Stimulated activated CD8-positive, alpha-beta memory T cell treated with anti-CD3 and anti-CD28 coated beads, Interleukin-7, amount 100 ng/mL, for 4 hours (primary cell): ENCODE results near the gene KRT82.
"Not testable (repeated sequence)": the region's sequence is repeated elsewhere in the genome, so short reads cannot be mapped to it uniquely, and the experiment has no call there.

ENCODE experiments used
- DNase-seq, 2 donors: peaks; one replicate each; pipeline ENCODE4 v3.0.0-alpha.2; 2020; ENCODE audit warnings: low read depth in 2 of 2

Gene KRT82

DNA sequence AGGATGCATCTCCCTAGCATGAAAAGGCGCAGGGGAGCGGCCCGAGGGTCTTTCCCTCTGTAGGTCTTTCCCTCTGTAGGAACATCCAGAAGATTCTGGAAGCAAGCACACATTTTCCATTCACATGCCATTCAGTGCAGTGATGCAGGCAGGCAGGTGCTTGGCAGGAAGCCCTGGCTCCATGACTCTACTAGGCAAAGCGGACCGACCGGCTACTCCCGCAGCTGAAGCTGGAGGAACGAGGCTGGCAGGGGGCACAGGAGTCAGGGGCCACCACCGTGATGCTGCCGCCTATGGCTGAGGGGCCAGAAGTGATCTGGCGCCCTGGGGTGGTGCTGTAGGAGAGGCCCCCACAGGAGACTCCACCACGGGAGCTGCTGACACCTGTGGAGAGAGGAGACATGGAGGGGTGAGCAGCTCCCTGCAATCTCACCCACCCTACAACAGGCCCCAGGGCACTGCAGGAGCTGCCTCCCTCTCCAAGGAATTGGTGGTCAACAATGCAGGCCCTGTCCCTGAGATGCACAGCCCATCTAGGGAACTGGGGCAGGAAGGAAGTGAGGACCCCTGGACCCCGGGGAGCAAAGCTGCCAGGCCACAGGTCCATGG is 45.4 kb downstream of the KRT82 start:
- DNase-seq, result no peak

DNA sequence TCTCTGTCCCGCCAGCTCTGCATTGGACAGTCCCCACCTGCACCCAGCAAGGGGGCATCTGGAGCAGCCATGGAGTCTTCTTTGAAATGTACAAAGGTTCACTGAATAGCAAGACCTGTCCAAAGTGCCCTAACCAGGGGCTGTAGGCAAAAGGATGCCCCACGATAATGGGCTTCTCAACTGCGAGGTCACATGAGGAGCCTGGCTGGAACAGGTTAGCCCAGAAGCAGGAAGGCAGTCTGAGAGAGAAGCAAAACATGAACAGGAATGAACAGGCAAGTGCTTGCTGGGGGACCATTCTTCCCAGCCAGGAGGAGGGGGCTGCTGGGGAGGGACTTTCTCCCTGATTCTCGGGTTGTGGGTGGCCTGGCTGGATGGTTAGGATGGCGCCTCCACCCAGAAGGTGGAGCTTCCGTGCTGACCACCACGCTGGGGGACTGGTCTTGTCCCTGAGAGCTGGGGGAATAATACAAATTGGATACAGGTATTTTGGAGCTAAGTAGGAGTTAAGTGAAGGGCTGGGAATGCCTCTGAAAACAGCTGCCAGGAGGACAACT is 46.0 kb downstream of the KRT82 start:
- no peak for DNase-seq

DNA sequence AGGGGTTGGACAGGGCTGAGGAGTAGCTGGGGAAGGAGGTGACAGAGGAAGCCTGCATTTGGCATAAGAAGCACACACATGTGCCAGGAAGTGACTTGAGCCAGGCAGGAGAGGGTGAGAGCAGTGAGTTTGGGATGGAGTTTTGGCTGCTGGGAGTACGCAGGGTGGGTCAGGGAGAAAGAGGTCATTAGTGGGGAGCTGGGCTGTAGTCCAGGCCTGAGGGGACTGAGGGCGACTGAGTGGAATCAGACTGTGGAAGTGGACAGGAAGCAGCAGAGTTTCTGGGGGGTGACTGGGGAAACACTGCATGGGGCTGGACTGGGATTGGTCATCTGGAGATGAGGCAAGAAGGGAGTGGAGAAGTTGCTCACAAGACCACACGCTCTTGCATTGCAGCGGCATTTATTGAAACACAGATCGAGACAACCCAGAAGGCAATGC is 46.5 kb downstream of the KRT82 start:
- no peak for DNase-seq

DNA sequence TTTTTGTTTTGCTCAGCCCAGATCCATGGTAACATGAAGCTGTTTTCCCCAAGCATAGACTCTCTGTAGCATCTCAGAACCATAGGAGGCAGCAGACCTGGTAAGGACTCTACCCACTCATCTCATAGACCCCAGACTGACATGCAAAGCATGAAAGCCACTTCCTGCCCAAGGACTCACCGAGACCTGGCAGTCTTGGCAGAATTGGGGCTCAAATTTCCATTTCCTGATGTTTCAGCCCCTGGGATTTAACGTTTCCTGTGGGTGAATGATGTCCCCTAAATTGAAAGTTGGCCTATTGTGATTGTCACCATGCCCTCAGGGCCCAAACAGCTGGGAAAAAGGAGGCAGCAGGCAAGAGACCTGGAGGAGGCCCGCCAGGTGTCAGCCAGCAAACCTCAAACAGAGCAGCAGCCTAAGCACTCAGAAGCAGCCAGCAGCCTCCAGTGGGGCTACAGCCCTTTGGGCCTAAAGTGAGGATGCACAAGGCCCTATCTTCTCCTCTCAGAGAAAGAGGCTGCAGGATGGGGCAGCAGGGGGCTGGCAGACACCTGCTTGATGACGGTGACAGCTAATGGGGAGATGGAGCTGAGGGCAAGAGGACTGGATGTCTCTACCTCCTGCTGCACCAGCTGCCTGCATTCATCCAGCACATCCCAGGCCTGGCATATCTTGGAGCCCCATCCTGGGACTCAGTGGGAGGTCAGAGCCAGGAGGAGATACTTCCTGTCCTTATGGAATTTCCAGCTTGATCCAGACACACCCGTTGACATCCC is 47.4 kb downstream of the KRT82 start:
- no peak for DNase-seq

DNA sequence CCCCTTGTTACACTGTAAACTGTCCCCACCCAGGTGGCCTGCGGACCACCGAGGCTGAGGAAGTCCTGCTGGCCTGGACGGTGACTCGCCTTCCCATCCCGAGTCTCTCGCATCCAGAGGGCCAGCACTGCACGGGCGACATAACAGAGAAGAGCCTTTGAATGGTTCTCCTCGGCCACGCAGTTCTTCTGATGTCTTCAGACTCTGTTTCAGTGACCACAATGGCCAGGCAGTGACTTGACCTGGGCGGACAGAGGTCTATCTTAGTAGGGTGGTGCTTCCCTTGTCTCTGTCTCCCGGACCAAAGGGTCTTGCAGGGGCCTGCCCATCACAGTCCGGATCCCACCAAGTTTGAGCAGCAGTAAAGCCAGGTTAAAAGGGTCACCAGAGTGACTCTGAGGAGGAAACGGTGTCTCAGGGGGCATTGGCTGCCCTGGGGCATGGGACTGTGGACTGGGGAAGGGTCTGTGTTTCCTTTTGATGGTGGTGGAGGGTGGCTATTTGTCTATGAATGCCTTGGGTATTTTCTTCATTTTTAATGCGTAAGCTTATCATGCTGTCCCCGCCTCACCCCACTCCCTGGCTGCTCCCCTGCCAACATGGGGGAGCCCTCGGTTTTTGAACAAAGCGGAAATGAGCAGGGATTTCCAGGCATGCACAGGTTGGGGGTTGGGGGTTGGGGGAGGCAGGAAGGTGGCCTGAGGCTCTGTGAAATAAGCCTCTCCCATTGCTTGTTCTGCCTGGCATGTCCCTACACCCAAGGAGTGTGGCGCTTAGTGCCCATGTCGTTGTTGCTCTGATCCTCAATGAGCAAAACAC is 49.2 kb downstream of the KRT82 start:
- DNase-seq, result no peak

DNA sequence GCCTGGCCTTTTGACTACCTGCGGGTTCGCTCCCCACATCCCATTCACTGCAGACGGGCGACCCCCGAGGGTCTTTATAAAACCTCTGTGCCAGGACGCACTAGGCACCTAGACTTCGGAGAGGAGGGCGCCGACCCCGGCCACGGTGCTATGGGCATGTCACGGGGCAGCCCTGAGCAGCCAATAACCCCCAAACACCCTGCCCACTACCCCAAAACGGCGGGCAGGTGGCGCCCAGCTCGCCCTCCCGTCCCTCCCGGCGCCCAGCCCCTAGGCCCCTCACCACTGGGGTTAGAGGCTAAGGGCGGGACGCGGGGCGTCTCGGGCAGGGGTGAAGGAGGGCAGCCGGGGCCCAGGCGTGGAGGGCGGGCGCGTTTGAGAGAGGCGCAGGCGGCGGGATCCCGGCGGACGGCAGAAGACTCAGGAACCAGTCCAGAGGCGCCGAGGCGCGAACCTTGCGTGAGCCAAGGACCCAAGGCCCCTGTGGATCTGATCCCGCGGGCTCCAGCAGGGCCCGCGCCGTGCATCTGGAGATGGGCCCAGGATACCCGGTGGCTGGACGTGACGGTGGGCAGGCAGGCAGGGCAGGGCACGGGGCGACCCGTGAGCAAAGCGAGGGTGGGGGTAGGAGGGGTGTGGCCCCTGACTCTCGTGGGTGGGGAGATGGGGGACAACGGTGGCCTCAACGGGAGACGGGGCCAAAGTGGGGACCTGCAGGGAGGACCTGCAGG is 49.9 kb downstream of the KRT82 start:
- no peak for DNase-seq

DNA sequence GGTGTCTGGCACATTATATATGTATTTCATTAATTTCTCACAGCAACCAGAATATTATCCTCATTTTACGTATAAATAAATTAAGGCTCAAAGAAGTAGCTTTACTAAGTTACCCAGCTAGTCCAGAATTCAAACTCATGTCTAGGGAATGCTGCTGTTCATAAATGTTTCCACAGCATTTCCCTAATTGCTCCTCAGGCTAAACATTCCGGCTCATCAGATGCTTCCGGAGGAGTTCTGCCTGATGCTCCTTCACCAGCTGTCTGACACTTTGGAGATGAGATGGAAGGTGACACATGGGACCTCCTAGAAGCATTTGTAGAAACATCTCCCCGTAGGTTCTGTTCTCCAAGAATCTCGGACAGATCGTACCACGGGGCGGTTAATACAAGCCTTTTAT is 51.0 kb downstream of the KRT82 start:
- no peak for DNase-seq

DNA sequence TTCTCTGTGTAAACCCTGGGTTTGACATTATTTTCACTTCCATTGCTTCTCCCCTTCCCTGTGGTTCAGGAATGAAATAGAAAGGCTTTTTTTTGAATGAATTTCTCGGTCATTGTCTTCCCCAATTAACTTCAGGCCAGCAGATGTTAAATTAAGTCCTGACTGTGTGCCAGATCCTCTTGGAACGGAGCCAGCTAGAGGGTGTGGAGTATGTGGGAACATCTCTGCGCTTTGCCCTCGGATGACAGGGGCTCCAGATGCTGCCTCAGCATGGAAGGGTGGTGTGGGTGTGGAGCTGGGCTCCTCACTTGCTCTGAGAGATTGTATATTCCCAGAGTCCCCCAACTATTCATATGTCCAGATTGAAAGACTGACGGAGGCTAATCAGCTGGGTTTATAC is 51.9 kb downstream of the KRT82 start:
- DNase-seq, result no peak

DNA sequence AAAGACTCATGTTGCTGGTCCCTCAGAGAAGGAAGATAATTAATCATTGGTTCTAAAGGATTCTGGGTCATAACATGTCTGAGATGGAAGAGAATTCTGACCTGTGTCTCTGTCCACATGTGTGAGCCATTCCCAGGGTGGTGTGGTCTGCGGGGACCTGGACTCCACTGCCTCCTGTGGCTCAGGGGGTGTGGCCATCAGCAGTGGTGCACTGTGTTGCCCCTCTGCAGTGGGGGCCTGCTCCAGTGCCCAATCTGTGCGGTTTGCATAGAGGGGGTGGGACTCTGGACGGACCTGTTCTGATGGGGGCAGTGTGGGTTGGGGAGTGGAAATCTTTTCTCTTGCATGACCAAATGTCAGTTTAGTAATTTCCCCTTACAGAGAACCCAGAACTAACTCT is 52.4 kb downstream of the KRT82 start:
- DNase-seq, result no peak

DNA sequence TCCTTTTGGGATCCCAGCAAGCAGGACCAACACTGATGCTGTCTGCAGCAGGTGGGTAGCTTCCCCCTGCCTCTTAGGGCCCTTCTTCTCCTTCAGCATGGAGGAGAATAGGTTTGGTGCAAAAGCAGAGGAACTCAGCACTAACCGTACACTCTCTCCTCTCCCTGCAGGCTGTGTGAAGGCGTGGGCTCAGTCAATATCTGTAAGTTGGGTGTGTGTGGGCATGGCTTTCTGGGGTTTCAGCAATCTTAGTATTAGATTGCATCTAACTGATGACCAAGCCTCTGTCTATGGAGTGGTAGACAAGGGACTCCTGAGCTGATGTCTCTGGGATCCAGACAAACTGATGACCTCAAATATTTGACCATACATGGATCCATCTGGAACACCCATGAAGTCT is 53.2 kb downstream of the KRT82 start:
- DNase-seq, result no peak

DNA sequence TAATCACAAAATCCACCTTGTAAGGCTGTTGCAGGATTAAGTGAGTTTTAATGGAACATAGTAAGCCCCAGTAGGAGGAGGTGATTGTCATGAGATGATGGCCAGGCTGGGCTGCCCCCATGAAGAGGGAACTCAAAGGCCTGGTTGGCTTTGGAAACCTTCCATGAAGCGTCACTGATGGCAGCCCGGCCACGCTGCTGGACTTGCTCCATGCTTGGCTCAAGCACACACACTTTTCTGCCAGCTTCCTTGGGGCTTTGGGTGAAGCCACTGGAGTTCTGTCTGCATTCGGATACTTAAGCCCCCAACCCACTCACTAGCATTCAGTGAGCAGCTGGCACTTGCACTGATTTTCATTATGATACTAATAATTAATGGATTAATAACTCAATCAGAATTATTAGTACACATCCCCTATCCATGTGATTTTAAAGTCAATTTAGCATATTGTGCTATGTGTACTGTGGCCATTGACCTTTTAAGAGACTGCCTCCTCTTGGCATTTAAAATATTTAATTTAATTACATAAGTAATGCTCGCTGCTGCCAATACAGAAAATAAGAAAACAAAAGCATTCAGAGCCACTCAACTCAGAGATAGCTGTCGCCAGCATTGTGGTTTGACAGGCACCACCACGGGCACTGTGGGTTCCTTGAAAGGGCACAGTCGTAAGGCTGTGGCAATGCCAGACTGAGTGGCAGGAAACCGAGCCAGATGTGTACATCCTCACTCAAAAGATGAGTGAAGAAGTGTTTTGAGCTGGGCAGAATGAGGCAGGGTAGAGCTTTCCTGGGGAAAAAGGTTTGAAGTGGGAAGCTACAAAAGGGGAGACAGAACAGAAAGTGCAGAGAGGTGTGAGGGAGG is 54.7 kb downstream of the KRT82 start:
- peak; percentile 33 to 52 for DNase-seq

DNA sequence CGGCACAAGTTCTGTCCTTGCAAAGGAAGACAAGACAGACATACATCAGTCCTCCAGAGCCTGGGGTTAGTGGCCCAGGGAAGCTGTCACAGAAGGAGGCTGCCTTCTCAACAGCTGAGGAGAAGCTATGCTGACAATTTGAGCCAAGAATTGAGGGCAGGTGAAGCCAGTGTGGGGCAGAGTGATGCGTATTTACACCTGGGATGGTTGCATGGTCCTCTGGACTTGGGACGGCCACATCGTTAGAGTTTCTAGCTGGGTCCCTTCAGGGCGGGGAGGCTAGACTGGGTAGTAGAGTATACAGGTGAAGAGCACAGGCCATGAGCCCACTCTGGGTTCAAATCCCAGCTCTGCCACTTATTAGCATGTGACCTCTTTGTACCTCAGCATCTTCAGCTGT is 55.3 kb downstream of the KRT82 start:
- no peak for DNase-seq

DNA sequence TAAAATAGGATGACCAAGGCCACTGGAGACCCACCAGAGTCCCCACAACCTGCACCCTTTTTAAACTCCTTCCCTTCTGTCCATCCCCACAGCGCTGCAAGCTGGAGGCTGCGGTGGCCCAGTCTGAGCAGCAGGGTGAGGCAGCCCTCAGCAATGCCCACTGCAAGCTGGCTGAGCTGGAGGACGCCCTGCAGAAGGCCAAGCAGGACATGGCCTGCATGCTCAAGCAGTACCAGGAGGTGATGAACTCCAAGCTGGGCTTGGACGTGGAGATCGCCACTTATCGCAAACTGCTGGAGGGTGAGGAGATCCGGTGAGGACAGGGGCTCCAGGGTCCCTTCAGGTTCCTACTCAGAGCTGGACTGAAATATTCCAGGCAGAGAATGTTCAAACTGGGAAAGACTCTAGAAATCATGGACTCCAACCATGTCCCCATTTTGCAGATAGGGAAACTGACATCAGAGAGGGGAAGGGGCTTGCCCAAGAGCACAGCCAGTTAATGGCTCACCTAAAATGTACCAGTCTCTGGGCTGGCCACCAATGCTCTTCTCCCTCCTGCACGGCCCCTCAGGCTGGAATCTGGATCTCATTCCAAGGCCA is 56.0 kb downstream of the KRT82 start:
- DNase-seq, result no peak

DNA sequence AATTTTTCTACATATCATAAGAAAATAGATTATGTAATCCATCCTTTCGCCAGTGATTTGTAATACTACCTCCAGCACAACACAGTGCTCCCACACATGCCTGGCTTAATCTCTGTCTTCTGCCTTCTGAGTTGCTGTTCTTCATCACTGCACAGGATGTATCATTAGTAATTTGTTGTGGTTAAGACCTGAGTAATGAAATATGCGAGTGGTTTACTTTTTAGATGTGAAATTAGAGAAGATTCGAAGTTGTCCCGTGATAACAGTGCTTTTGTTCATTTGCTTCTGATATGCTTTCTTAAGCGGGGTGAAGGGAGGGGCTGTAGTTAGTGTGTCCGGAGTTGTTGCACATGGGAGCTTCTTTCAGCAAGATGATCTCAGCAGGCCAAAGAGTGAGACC is 56.9 kb downstream of the KRT82 start:
- no peak for DNase-seq

DNA sequence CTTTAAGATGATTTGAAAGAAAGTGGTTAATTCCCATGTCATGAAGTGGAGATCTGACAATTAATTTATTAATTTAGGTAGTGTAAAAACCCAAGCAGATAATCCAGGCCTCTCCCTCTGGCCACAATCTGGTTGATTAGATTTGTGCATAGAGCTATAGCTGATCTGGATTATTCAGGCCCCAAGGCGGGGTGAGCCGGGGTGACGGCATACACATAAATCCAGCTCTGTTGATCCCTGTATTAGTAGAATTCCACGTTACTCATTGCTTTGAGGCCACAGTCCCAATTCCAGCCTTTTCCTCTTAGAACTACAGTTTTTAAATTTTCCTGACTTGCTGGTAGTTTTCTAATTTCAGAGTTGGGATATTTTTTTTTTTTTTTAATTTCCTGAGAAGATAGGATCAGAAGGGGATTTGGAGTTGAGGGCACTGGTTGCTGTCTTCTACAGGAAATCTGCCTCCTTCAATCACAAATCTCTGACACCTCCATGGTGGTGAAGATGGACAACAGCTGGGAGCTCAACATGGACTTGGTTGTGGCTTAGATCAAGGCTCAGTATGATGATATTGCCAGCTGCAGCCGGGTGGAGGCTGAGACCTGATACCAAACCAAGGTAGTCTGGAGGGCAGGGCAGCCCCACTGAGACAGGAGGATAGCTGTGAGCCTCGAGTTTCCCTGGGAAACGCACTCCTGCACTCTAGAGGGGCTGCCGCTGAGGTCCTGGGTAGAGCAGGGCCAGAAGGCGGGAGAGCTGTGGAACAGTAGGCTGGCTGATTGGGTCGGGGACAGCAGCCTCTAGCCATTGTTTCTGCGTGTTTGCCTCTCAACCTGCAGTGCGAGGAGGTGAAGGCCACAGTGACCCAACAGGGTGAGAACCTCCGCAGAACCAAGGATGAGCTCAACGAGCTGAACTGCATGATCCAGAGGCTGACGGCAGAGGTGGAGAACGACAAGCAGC is 58.3 kb downstream of the KRT82 start:
- no peak for DNase-seq

DNA sequence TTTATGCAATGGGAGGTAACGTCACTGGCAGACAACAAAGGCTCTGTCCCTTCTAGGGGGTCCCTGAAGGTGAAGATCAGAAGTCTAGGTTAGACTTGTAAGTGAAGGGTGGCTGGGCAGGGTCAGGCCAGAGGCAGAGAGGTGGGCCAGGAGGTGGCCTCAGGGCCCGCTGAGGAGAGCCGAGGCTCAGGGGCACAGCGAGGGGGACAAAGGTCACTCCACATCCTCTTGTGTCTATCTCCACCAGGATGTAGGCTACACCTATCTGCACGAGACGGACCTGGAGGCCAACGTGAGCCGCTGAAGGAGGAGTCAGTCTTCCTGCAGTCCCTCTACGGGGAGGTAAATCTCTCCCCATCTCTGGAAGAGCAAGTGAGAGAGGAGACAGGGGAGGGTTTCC is 59.1 kb downstream of the KRT82 start:
- no peak for DNase-seq

DNA sequence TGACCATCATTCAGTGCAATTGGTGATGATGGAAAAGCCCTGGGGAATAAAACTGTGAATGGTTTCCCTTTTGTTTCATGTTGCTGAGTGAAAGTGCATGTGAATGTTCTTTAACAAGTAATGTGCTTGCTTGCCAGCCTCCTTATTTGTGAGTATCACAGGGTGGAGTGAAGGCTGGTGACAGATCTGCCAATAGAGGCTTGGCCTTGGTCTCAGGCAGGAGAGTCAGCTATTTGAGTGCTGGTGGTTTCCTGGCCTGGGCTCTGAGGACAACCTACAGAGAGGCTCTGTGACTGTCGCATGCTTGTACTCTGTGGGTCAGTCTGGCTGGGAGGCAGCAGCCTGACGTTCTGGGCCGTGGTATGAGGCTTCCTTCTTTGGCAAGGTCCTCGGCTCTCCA is 59.5 kb downstream of the KRT82 start:
- no peak for DNase-seq

DNA sequence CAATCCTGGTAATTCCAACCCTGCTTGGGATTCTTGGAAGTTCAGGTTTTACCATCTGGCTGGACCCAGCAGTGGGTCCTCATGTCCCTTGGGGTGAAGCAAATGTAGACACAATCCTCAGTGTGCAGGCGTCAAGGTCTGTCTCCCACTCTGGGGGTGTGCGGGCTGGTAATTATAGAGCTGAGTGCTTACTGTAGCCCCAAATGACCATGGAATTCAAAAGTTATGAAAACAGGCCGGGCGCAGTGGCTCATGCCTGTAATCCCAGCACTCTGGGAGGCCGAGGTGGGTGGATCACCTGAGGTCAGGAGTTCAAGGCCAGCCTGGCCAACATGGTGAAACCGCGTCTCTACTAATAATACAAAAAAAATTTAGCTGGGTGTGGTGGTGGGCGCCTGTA is 61.1 kb downstream of the KRT82 start:
- not testable (repeated sequence) for DNase-seq

DNA sequence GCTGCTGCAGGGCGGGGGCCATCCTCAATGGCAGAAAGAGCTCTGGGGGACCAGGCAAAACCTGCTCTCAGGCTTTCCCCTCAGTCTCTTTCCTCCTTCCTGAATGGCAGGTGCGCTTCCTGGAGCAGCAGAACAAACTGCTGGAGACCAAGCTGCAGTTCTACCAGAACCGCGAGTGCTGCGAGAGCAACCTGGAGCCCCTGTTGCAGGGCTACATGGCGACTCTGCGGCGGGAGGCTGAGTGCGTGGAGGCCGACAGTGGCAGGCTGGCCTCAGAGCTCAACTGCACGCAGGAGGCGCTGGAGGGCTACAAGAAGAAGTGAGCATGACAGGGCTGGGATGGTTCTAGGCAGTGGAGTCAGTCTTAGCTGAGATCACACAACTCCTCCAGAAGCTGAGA is 62.0 kb downstream of the KRT82 start:
- no peak for DNase-seq
